WI38 (cell line): Measurements from ENCODE around the gene CABP4.
A peak's percentile ranks its signal among the peaks of the same experiment; 100 is the strongest.

ENCODE experiments used
- H3K4me3 ChIP-seq: 2 replicates; pipeline ENCODE4 v1.5.1; 2011; ENCODE audit warnings: low read depth, mild to moderate bottlenecking, control low read depth, low read length
- CTCF ChIP-seq: IDR thresholded peaks from 2 replicates; pipeline ENCODE4 v1.5.1; 2012; ENCODE audit warnings: low read depth, mild to moderate bottlenecking, control low read depth, low read length

The CABP4 gene

DNA sequence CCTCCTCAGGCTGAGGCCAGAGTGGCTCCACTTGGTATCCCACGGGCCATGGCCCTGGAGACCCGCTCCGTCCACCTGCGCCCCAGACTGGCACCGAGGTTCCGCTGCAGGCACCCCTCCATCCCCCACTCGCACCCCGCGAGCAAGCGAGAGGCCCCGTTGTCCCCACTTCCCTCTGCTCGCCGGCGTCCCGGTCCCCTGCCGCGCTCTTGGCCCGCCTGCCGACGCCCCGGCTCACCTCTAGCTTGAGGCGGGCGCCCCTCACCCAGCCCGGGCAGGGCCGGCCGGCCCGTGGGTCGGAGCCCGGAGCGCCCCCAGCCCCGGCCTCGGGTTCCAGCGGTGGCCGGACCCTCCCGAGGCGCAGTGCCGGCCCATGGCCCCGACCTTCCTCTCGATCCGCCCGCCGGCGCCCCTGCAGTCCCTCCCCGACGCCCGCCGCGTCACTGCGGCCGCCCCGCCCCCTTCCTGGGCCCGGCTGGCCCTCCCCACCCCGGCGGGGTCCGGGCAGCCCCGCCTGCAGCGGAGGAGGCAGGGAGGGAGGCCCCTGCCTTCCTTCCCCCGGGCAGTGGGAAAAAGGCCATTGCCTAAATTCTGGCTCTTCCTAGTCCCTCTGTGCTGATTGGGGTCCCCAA is 49.9 kb downstream of the CABP4 start, which contains the start of gene PITPNM1:
Gene PITPNM1 (minus strand): TSS at position 414 of the 632 bp plus-strand sequence. CDS start 1,183 bp downstream, outside the sequence.
- peak within 1 kb of the TSS; percentile 71 for H3K4me3 ChIP-seq
- TF ChIP-seq CTCF = no peak

DNA sequence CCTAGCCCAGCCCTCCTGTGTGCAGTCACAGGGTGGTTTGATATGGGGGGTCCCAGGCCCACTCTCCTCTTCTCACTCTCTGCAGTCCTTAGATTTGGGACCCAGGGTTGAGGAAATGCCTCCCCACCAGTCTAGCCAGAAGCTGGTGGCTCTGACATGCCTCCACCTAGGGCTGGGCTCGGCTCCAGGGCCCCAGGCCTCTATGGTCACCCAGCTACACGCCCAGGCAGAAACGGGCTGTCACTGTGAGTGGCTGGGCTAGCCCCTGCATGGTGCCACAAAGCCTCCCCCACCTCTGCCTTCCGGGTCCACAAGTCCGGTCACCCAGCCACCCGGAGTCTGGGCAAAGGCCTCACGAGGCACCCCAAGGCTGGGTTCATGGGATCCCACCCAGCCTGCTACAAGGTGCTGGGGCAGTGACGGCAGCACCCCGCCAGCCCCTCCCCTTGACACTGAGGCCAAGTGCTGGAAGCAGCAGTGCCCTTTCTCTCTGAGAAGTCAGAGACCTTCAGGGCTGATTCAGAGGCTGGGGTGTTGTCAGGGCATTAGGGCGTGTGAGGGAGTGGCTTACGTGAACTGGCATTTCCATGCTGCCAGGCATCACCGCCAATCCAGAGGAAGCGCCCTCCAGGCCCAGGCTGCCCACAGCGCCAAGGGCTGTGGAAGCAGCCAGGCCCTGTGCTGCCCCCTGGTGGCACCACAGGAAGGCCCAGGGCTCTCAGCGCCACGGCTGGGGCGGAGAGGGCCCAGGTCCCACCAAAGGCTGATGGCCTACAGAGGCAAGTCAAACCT is 50.6 kb downstream of the CABP4 start:
- peak overlapping the region; percentile 71 for H3K4me3 ChIP-seq
- TF ChIP-seq CTCF = peak; percentile 95

- TF ChIP-seq CTCF = no peak
- H3K4me3 ChIP-seq = no peak overlapping the region
Observed at GRCh38 chr11:67506426-67507051, 51.4 kb downstream of the CABP4 start.

GRCh38 chr11:67507242-67507863 is 52.2 kb downstream of the CABP4 start:
- no peak for TF ChIP-seq CTCF
- peak overlapping the region; percentile 82 for H3K4me3 ChIP-seq

- TF ChIP-seq CTCF = no peak
- H3K4me3 ChIP-seq = peak within 1 kb of the TSS; percentile 82
Observed at GRCh38 chr11:67507864-67508485, 52.8 kb downstream of the CABP4 start, which contains the start of gene CDK2AP2. TSS of gene CDK2AP2 (minus strand) at chr11:67508162. CDS start at chr11:67508082, 80 bp downstream.

DNA sequence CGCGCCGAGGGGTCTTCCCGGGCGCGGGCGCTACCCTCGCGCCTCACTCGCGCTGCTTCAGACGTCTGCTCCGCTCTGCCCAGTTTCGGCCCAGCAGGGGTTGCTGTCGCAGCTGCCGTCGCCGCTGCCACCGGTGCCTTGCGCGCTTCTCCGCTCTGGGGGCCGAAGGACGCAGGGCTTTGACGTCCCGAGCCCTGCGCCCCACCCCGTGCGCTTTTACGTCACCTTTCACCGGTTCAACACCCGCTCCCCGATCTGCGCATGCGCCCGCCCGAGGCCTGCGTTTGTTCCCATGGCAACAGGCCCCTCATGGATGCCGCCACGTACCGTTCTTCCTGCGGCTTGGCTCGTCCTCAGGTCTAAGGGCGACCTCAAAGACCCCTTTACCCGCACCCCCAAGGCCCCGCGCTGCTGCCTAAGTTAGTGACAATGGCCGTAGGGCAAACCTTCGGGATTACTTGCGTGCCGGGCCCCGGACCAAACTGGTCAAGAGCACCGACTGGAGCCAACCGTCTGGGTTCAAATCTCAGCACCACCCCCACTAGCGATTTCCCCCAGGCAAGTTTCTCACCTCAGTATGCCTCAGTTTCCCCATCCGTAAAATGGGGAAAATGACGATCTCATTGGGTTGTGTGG is 53.5 kb downstream of the CABP4 start:
- peak overlapping the region; percentile 82 for H3K4me3 ChIP-seq
- TF ChIP-seq CTCF = no peak
